ENCODE results near the gene MTX3.

GRCh38 chr5:79983618-79984017 is 7.4 kb downstream of the MTX3 start:
- TF ChIP-seq POLR2A (IDR thresholded peaks at IDR 0.05): no peak
- TF ChIP-seq POLR2AphosphoS5 (IDR thresholded peaks at IDR 0.05): no peak
- TF ChIP-seq CTCF (IDR thresholded peaks at IDR 0.05): no peak
- TF ChIP-seq EP300 (IDR thresholded peaks at IDR 0.05; ENCODE audit: low read depth): no peak
